Ishikawa (cell line): ENCODE data around the gene RBKS.

Experiments used
- CEBPB ChIP-seq: IDR thresholded peaks from 2 replicates; pipeline ENCODE4 v1.6.1; 2012
- CREB1 ChIP-seq: IDR thresholded peaks from 2 replicates; pipeline ENCODE4 v1.6.1; 2012; ENCODE audit warnings: low read depth
- EGR1 ChIP-seq: IDR thresholded peaks from 2 replicates; pipeline ENCODE4 v1.6.1; 2012
- EP300 ChIP-seq: IDR thresholded peaks from 2 replicates; pipeline ENCODE4 v1.6.1; 2012; ENCODE audit warnings: borderline replicate concordance
- FOXM1 ChIP-seq: IDR thresholded peaks from 2 replicates; pipeline ENCODE4 v1.6.1; 2012; ENCODE audit warnings: low read depth, borderline replicate concordance
- MAX ChIP-seq: IDR thresholded peaks from 2 replicates; pipeline ENCODE4 v1.6.1; 2012
- NFIC ChIP-seq: IDR thresholded peaks from 2 replicates; pipeline ENCODE4 v1.6.1; 2012
- RAD21 ChIP-seq: IDR thresholded peaks from 2 replicates; pipeline ENCODE4 v1.6.1; 2012; ENCODE audit warnings: low read depth
- TAF1 ChIP-seq: IDR thresholded peaks from 2 replicates; pipeline ENCODE4 v1.6.1; 2012; ENCODE audit warnings: low read depth, mild to moderate bottlenecking
- TCF12 ChIP-seq: IDR thresholded peaks from 2 replicates; pipeline ENCODE4 v1.6.1; 2012; ENCODE audit warnings: low read depth
- TEAD4 ChIP-seq: IDR thresholded peaks from 2 replicates; pipeline ENCODE4 v1.6.1; 2012
- YY1 ChIP-seq: IDR thresholded peaks from 2 replicates; pipeline ENCODE4 v1.6.1; 2012; ENCODE audit warnings: low read depth
- ZBTB7A ChIP-seq: IDR thresholded peaks from 2 replicates; pipeline ENCODE4 v1.6.1; 2012; ENCODE audit warnings: low read depth
- TF ChIP-seq, protein P1 (sequence below): IDR thresholded peaks from 2 replicates; pipeline ENCODE4 v1.6.1; 2012; ENCODE audit warnings: low read depth, mild to moderate bottlenecking
- TF ChIP-seq, protein P2 (sequence below): IDR thresholded peaks from 2 replicates; pipeline ENCODE4 v1.6.1; 2012

The RBKS gene

DNA sequence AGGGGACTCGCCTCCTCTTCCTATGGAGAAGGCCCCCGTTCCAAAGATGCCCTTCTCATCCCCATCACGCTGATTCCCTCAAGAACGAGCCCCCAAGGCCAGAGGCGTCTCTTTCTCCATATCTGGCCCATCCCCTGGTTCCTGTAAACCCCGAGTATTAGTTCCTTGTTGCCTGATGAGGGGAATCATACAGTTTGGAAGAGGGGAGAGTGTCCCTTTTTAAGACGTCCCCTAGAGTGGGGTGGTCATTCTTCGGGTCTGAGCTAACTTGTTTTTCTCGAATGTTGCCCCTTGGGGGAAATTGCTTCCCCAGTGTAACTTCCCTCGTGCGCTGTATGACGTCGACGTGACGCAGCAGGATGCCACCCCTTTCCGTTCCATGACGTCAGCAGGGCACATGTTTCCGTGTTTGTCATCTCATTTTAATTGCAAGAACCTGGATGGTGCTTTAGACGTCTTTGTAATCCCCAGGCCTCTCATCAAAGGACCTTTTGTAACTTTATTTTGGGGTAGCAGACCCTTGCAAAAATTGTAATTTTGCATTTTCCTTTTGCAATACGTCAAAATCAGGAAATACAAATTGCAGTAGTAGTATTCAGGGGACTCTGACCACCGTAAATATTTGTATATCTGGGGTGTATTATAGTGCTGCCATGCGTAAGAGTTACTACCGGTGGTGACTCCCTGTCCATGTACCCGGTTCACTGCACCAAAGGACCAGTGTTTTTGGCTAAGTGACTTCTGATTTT, 911 bp upstream of the RBKS start:
- TF ChIP-seq MAX (peak; percentile 91), CREB1 (peak; percentile 99), TCF12 (peak; percentile 47; the same call in 1 of the 2 replicates), NFIC (no peak), EP300 (no peak)
- TF ChIP-seq, protein P1, sequence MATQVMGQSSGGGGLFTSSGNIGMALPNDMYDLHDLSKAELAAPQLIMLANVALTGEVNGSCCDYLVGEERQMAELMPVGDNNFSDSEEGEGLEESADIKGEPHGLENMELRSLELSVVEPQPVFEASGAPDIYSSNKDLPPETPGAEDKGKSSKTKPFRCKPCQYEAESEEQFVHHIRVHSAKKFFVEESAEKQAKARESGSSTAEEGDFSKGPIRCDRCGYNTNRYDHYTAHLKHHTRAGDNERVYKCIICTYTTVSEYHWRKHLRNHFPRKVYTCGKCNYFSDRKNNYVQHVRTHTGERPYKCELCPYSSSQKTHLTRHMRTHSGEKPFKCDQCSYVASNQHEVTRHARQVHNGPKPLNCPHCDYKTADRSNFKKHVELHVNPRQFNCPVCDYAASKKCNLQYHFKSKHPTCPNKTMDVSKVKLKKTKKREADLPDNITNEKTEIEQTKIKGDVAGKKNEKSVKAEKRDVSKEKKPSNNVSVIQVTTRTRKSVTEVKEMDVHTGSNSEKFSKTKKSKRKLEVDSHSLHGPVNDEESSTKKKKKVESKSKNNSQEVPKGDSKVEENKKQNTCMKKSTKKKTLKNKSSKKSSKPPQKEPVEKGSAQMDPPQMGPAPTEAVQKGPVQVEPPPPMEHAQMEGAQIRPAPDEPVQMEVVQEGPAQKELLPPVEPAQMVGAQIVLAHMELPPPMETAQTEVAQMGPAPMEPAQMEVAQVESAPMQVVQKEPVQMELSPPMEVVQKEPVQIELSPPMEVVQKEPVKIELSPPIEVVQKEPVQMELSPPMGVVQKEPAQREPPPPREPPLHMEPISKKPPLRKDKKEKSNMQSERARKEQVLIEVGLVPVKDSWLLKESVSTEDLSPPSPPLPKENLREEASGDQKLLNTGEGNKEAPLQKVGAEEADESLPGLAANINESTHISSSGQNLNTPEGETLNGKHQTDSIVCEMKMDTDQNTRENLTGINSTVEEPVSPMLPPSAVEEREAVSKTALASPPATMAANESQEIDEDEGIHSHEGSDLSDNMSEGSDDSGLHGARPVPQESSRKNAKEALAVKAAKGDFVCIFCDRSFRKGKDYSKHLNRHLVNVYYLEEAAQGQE: no peak
- TF ChIP-seq, protein P2, sequence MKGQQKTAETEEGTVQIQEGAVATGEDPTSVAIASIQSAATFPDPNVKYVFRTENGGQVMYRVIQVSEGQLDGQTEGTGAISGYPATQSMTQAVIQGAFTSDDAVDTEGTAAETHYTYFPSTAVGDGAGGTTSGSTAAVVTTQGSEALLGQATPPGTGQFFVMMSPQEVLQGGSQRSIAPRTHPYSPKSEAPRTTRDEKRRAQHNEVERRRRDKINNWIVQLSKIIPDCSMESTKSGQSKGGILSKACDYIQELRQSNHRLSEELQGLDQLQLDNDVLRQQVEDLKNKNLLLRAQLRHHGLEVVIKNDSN: peak; percentile 73

DNA sequence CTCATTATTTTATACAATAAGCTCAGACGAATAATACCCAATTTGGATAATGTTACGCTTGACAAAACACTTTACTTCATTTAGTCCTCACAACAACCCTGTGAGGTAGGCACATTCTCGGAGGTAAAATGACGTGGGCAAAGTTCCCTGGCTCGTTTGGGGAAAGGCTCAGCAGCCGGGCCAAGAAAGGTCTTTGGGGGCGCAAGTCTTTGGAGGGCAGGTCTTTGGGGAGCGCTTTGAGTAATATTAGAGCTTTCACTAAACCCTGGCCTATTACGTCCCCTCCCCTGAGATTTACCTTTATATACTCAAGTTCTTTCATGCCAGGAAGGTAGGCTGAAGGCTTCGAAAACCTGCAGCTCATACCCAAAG, 427 bp downstream of the RBKS start:
- TF ChIP-seq EGR1 (no peak), ZBTB7A (no peak)

- TF ChIP-seq, protein P1: no peak
- TF ChIP-seq EP300: no peak
- TF ChIP-seq MAX: no peak
- no peak for TF ChIP-seq YY1
- TF ChIP-seq TCF12: no peak
- TF ChIP-seq TEAD4: no peak
- TF ChIP-seq, protein P2: no peak
- TF ChIP-seq TAF1: no peak
- no peak for TF ChIP-seq NFIC
- TF ChIP-seq FOXM1: no peak
- no peak for TF ChIP-seq CREB1
- TF ChIP-seq ZBTB7A: no peak
- TF ChIP-seq RAD21: no peak
- TF ChIP-seq CEBPB: no peak
- no peak for TF ChIP-seq EGR1
These were observed 1.4 kb downstream of the RBKS start for GRCh38 chr2:27888790-27889189.

- no peak for TF ChIP-seq EGR1
- TF ChIP-seq TEAD4: no peak
- no peak for TF ChIP-seq CEBPB
- TF ChIP-seq MAX: no peak
- no peak for TF ChIP-seq TCF12
- TF ChIP-seq FOXM1: no peak
- TF ChIP-seq EP300: no peak
- TF ChIP-seq NFIC: no peak
- no peak for TF ChIP-seq TAF1
- no peak for TF ChIP-seq YY1
- TF ChIP-seq, protein P1: no peak
- no peak for TF ChIP-seq CREB1
- TF ChIP-seq RAD21: no peak
These were observed 2.4 kb downstream of the RBKS start for GRCh38 chr2:27887830-27888229.
